WI38 (cell line): ENCODE results near the gene UHRF2.
"Not testable (repeated sequence)": the region's sequence is repeated elsewhere in the genome, so short reads cannot be mapped to it uniquely, and the experiment has no call there.

Experiments used
- H3K4me3 ChIP-seq: 2 replicates; pipeline ENCODE4 v1.5.1; 2011; ENCODE audit warnings: low read depth, mild to moderate bottlenecking, control low read depth, low read length
- CTCF ChIP-seq: IDR thresholded peaks from 2 replicates; pipeline ENCODE4 v1.5.1; 2012; ENCODE audit warnings: low read depth, mild to moderate bottlenecking, control low read depth, low read length

The UHRF2 gene

GRCh38 chr9:6412487-6413364 is at the start of gene UHRF2:
TSS of gene UHRF2 (plus strand) at chr9:6413199. CDS start at chr9:6413491, 292 bp downstream.
- H3K4me3 ChIP-seq, result peak within 1 kb of the TSS; percentile 92
- TF ChIP-seq CTCF, result no peak

GRCh38 chr9:6367128-6367890 is 45.7 kb upstream of the UHRF2 start:
- TF ChIP-seq CTCF, result no peak
- no peak overlapping the region for H3K4me3 ChIP-seq

- no peak for TF ChIP-seq CTCF
- H3K4me3 ChIP-seq, result no peak overlapping the region
Observed at GRCh38 chr9:6368831-6369230, 44.2 kb upstream of the UHRF2 start.

- H3K4me3 ChIP-seq, result not testable (repeated sequence)
Observed at GRCh38 chr9:6381477-6382012, 31.5 kb upstream of the UHRF2 start.

- no peak overlapping the region for H3K4me3 ChIP-seq
- TF ChIP-seq CTCF, result no peak
Observed at GRCh38 chr9:6382681-6383080, 30.3 kb upstream of the UHRF2 start.

GRCh38 chr9:6383551-6384225 is 29.3 kb upstream of the UHRF2 start:
- TF ChIP-seq CTCF, result no peak
- no peak overlapping the region for H3K4me3 ChIP-seq

- no peak overlapping the region for H3K4me3 ChIP-seq
- TF ChIP-seq CTCF, result no peak
Observed at GRCh38 chr9:6384732-6385131, 28.3 kb upstream of the UHRF2 start.
